HG02938 (cell line): ENCODE measurements around the gene SLIT3.

Experiments used
- ATAC-seq: cut with Tn5 transposase; IDR thresholded peaks from one replicate; pipeline ENCODE4 v1.9.1; 2021; ENCODE audit warnings: mild to moderate bottlenecking, moderate library complexity; ENCODE audit not compliant: unreplicated experiment

SLIT3 gene

GRCh38 chr5:168908207-168908606 lies 392.7 kb downstream of the SLIT3 start:
- no peak for ATAC-seq

GRCh38 chr5:168903061-168903460 lies 397.9 kb downstream of the SLIT3 start:
- ATAC-seq: no peak

- ATAC-seq: no peak
These were observed 401.3 kb downstream of the SLIT3 start for GRCh38 chr5:168899673-168900072.

GRCh38 chr5:168899264-168899663 lies 401.7 kb downstream of the SLIT3 start:
- no peak for ATAC-seq

GRCh38 chr5:168898247-168898911 lies 402.6 kb downstream of the SLIT3 start:
- ATAC-seq: no peak

GRCh38 chr5:168897387-168898122 lies 403.4 kb downstream of the SLIT3 start:
- ATAC-seq: no peak

GRCh38 chr5:168895295-168896071 lies 405.5 kb downstream of the SLIT3 start:
- no peak for ATAC-seq

- ATAC-seq: no peak
These were observed 407.7 kb downstream of the SLIT3 start for GRCh38 chr5:168893283-168893682.

- ATAC-seq: no peak
These were observed 408.2 kb downstream of the SLIT3 start for GRCh38 chr5:168892618-168893186.

- no peak for ATAC-seq
These were observed 409.8 kb downstream of the SLIT3 start for GRCh38 chr5:168890816-168891812.

- ATAC-seq: no peak
These were observed 411.9 kb downstream of the SLIT3 start for GRCh38 chr5:168889039-168889438.

GRCh38 chr5:168887931-168888330 lies 413.0 kb downstream of the SLIT3 start:
- ATAC-seq: no peak

GRCh38 chr5:168886157-168886556 lies 414.8 kb downstream of the SLIT3 start:
- ATAC-seq: no peak

GRCh38 chr5:168885324-168886120 lies 415.4 kb downstream of the SLIT3 start:
- ATAC-seq: no peak

- no peak for ATAC-seq
These were observed 416.9 kb downstream of the SLIT3 start for GRCh38 chr5:168883991-168884390.

GRCh38 chr5:168883281-168883741 lies 417.6 kb downstream of the SLIT3 start:
- no peak for ATAC-seq

- ATAC-seq: no peak
These were observed 418.7 kb downstream of the SLIT3 start for GRCh38 chr5:168882283-168882682.

GRCh38 chr5:168881427-168882149 lies 419.4 kb downstream of the SLIT3 start:
- ATAC-seq: no peak

GRCh38 chr5:168879929-168880328 lies 421.0 kb downstream of the SLIT3 start:
- ATAC-seq: peak; percentile 97
